Activated T-helper 1 cell treated with Interleukin-2 at 50 U/mL for 16 hours (primary cell): ENCODE data around the gene JOSD2.
"Not testable (repeated sequence)": the region's sequence is repeated elsewhere in the genome, so short reads cannot be mapped to it uniquely, and the experiment has no call there.

Source experiments
- DNase-seq: peaks from one replicate; pipeline ENCODE4 v3.0.0-alpha.2; 2020; ENCODE audit warnings: low read depth

The JOSD2 gene

DNA sequence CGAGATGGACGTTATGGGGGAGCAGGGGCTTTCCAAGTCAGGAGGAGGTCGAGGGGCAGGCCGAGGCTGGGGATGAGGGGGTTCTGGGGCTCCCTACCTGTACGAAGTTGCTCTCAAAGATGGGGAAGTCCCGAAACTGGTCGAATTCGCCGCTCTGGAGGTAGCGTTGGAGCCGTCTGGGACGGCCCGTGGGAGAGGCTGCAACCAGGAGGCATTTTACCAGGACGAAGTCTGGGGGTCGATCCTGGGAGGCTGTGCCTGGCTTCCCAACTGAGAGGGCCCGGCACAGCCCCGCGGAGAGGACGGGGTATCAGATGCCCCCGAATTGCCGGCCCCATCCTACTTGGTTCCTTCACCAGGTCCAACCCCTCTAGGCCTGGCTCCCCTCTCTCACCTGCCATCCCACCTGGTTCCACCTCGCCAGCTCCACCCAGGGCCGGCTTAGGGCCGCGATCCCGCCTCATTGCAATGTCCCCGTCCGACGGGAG, 35.2 kb downstream of the JOSD2 start:
- no peak for DNase-seq

DNA sequence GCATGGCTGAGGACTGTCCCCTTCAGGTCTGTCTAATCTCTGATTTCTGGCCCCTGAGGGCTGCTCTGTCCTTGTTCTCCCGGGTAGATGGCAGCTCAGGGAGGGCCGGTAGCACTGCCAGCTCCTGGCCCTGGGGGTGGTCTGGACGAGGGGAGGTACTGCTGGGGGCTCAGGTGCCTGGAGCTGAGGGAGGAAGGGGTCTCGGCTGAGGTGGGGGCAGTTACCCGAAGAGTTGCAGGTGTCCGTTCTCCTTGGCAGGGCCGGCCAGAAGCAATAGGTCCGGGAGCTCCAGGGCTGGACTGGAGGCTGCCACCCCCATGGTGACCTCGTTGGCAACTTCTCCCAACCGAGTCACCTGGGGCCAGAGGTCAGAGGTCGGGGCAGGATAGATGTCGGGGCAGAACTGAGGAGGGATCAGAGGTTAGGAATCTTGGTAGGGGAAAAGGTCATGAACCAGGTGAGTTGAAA, 35.9 kb downstream of the JOSD2 start:
- no peak for DNase-seq

DNA sequence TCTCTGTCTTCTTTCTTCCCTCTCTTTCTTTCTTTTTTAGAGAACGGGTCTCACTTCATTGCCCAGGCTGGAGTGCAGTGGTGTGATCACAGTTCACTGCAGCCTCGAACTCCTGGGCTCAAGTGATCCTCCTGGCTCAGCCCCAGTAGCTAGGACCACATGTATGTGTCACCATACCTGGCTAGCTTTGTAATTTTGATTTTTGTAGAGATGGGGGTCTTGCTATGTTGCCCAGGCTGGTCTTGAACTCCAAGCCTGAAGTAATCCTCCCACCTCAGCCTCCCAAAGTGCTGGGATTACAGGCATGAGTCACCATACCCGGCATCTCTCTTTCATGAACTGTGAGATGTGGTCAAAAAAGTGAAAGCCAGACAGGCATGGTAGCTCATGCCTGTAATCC, 37.7 kb downstream of the JOSD2 start:
- DNase-seq = not testable (repeated sequence)

GRCh38 chr19:50468818-50469217, 42.2 kb downstream of the JOSD2 start:
- no peak for DNase-seq

GRCh38 chr19:50467566-50467965, 43.4 kb downstream of the JOSD2 start:
- no peak for DNase-seq

- DNase-seq = no peak
These were observed 44.3 kb downstream of the JOSD2 start for GRCh38 chr19:50466706-50467039.

DNA sequence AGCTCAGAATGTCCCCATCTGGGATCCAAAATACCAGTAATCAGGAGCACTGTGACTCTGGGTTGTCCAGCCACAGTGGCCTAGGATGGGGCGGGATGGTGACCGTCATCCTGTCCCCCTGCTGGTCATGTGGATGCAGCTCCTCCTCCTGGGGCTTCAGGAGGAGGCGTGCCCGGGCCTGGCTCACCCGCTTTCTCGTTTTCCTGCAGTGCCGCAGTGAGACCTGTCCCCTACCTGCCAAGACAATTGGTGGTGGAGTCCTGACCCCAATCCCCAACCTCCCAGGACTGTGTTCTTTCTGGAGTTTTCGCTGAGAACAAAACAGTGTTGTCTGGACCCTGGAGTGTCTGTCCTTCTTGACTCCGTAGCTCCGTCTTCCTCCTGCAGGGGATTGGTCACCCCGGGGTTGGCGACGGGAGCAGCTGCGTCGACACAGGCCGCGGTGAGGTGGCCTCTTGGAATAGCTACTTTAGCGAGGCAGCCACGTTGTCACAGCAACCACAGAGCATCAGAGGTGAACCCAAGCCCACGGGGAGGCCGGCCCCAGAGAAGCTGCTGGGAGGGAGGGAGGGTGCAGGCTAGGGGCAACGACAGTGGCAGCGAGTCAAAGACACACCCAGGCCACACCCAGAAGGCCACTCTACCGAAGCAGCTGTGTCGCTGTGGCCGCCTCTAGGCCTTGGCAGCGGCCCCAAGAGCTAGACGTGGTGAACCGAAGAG, 44.8 kb downstream of the JOSD2 start:
- no peak for DNase-seq

GRCh38 chr19:50465000-50465399, 46.0 kb downstream of the JOSD2 start:
- no peak for DNase-seq

DNA sequence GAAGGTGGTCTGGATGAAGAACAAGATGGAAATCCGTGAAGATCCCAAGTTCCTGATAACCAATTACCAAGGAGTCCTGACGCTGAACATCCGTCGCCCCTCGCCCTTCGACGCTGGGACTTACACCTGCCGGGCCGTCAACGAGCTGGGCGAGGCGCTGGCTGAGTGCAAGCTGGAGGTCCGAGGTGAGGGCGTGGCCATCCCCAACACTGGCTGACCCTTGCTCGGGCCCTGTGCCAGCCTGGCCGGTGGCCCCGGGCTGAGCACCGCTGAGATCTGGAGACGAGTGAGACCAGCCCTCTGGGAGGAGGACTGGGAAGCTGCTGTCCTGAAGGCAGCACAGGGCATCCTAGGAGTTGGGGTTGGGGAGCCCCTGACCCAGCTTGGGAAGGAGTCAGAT, 46.6 kb downstream of the JOSD2 start:
- DNase-seq = no peak

DNA sequence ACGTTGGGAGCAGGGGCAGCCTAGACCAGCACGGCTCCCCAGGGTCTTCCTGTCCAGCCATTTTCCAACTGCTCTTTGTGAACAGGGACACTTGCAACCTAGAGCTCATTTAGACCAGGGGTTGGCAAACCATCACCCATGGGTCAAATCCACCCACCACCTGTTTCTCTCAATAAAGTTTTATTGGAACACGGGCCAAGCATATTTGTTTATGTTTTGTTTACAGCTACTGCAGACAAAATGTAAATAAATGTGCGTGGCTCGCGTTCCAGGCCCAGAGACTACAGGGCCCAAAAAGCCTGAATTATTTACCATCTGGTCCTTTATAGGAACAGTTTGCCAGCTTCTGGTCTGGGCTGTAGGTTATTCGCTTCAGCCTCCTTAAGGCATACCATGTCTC, 48.0 kb downstream of the JOSD2 start:
- no peak for DNase-seq

GRCh38 chr19:50461066-50461875, 49.7 kb downstream of the JOSD2 start:
- DNase-seq = no peak

GRCh38 chr19:50460161-50460765, 50.7 kb downstream of the JOSD2 start:
- DNase-seq = no peak

DNA sequence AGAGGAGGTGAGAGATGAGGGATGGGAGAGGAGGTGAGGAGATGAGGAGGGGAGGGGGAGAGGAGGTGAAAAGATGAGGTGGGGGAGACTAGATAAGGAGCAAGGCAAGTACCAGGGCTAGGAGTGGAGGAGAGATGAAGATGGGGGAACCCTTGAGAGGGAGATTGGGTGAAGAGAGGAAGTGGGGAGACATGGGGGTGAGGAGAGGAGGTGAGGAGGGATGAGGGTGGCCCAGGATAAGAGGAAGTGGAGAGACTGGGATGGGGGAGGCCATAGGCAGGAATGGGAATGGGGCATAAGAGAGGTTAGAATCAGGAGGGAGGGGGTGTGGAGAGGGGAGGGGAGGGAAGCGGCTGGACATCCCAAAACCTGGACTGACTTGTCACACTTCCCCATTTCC, 51.4 kb downstream of the JOSD2 start:
- DNase-seq = no peak

DNA sequence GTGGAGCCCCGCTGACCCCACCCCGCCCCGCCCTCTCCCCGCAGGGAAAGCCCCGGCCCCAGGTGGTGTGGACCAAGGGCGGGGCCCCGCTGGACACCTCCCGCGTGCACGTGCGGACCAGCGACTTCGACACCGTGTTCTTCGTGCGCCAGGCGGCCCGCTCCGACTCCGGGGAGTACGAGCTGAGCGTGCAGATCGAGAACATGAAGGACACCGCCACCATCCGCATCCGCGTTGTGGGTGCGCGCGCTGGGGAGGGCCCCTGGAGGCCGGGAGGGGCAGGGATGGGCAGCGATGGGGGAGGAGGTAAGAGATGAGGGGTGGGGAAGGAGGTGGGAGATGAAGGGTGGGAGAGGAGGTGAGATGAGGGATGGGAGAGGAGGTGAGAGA, 51.9 kb downstream of the JOSD2 start:
- DNase-seq = no peak

DNA sequence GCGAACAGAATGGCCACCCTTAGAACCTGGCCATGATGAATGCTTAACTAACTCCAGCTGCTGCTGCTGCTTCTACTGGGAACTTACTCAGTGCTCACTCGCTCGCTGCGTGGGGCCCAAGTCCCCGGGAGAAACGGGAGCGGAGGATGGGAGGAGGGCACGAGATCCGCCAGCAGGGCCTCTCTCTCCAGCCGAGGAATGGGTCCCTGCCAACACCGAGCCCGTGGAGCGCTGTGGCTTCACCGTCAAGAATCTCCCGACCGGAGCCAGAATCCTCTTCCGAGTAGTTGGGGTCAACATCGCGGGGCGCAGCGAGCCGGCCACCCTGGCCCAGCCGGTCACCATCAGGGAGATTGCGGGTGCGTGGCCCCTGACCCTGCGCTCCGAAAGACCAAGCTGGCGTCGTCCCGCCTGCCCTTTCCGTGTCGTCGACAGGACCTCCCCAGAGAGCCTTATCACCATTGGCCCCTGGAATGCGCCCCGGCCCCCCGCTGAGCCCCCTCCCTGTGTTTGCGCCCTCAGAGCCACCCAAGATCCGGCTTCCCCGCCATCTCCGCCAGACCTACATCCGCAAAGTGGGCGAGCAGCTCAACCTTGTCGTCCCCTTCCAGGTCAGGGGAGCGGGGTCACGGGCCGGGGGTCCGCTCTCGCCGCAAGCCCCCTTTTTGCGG, 52.5 kb downstream of the JOSD2 start:
- DNase-seq = no peak

- DNase-seq = no peak
These were observed 53.7 kb downstream of the JOSD2 start for GRCh38 chr19:50457300-50457699.
